ENCODE measurements around the gene FGF9.

Gene FGF9

DNA sequence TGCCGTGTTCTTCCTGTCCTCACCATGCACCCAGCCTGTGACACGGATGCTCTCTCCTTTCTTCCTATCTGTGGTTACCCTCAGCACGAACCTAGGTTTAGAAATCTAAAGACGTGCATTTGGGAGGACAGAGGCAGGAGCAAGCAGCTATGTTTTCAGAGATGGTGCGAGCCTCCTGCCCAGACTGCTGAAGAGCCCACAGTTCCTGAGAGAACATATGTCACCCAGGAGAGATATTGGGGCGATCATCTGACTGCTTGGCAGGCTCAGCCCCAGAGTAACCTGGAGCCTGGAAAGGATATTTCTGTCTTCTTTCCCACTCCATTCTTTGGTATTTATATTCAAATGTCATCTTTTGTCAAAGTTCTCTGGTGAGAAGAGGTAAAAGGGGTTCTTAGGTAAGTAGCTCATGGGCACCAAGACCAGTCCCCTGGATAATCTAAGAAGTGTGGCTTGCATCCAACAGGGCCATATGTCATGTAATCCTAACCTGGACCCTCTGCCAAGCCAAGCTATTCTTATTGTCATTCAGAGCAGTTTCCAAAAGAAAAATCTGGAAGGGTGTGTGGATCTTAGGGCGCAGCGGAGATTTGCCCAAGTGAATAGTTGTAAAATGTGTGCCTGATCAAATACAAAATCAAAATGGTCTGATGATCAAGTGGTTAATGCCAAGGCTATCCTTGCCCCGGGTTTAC, 59.5 kb downstream of the FGF9 start:
- no peak overlapping the region for H3K4me3 Mint-ChIP-seq
- peaks cover 17% of the 10 kb centered on the region for H3K36me3 Mint-ChIP-seq
- no peak for ATAC-seq
- no peak overlapping the region for H3K27ac Mint-ChIP-seq
- peaks cover 4% of the 10 kb centered on the region for H3K9me3 Mint-ChIP-seq
- H3K4me1 Mint-ChIP-seq, result peaks cover 6% of the 10 kb centered on the region
- DNase-seq (ENCODE audit: low spot score in 2 of 2), result no peak

DNA sequence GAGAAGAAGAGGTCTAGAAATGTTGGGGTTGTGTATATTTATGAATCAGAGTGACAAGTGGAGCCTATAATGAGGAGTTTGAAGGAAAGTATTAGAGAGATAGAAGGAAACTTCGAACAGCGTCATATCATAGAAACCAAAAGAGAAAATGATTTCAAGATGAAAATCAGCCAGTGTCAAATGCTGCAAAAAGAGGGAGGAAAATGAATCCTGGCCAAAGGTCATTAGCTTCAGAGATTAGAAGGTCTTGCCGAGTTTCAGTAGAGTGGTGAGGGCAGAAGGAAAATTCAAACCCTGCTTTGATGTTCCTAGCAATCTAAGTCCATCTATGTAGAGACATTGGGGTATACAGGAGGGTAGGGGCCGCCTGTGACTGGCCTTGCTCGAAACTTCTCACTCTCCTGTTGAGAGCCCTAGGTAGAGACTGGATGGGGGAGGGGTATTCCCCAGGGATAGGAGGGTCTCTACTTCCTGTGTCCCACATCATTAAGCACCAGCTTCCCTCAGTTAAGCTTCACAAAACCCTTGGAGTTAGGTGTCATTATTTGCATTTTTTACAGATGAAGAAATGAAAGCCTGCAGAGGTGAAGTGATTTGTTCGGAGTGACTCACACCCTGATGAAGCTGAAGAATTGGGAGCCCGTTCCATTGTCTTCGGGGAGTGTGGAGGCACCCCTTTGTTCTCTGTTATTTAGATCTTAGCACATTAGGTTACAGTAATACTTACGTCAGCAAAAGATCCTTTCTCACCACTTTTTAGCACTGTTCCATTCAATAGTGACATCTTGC, 62.8 kb downstream of the FGF9 start:
- DNase-seq (ENCODE audit: low spot score in 2 of 2) (peak in 1 of 2 donors; percentile 20), ATAC-seq (no peak)
- Mint-ChIP-seq H3K27ac (no peak overlapping the region), H3K36me3 (no peaks in the 10 kb centered on the region), H3K9me3 (no peaks in the 10 kb centered on the region), H3K4me1 (no peaks in the 10 kb centered on the region), H3K4me3 (no peak overlapping the region)

DNA sequence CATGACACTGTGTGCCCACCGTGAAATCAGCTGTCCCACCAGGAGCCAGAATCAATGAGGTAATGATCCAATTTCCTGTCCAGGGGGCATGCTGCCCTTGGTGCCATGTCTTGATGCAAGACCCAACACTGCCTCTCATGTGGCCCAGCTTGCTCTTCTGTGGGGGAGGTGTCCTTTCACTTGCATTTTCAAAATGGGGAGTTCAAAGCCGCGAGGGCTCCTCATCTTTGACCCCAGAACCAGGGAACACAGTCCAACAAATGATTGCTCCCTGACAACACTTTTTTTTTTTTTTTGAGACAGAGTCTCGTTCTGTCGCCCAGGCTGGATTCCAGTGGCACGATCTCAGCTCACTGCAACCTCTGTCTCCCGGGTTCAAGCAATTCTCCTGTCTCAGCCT, 64.1 kb downstream of the FGF9 start:
- ATAC-seq, result no peak
- peak in 1 of 2 donors; percentile 13 for DNase-seq (ENCODE audit: low spot score in 2 of 2)
- H3K4me1 Mint-ChIP-seq, result no peaks in the 10 kb centered on the region
- no peaks in the 10 kb centered on the region for H3K9me3 Mint-ChIP-seq
- H3K36me3 Mint-ChIP-seq, result no peaks in the 10 kb centered on the region
- no peak overlapping the region for H3K27ac Mint-ChIP-seq
- no peak overlapping the region for H3K4me3 Mint-ChIP-seq

DNA sequence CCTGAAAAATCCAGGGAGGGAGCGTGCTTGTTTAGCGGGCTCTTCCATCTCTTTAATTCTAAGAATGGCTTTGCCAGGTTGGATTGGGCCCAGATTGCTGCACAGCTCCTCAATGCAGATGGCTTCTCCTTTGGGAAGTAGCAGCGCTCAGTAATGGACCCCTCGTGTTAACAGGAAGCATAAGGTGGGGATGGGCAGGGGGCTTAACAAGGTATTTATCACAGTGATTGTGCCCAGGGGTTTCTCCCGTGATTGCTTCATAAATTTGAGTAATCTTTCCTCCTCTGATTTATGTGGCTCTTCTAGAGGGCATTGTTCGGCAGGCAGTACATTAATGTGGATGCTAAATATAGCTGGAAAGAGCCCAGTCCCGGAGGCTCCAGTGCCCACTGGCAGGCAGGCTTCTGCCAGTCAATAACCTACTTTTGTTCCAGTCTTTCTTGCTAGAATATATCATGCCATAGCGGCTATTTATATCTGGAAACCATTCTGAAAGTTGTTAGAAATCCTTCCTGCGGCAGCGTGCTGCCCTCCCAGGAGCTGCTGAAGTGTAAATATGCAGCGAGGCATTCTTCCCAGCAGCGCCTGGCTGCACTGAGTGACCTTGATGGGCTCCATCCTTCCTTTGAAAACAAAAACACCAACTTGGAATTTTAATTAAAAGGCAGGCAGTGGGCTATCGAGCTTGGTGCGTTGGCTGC, 65.0 kb downstream of the FGF9 start:
- no peaks in the 10 kb centered on the region for H3K36me3 Mint-ChIP-seq
- no peak overlapping the region for H3K4me3 Mint-ChIP-seq
- DNase-seq (ENCODE audit: low spot score in 2 of 2), result peak in 1 of 2 donors; percentile 10
- H3K27ac Mint-ChIP-seq, result no peak overlapping the region
- ATAC-seq, result no peak
- no peaks in the 10 kb centered on the region for H3K9me3 Mint-ChIP-seq
- no peaks in the 10 kb centered on the region for H3K4me1 Mint-ChIP-seq

DNA sequence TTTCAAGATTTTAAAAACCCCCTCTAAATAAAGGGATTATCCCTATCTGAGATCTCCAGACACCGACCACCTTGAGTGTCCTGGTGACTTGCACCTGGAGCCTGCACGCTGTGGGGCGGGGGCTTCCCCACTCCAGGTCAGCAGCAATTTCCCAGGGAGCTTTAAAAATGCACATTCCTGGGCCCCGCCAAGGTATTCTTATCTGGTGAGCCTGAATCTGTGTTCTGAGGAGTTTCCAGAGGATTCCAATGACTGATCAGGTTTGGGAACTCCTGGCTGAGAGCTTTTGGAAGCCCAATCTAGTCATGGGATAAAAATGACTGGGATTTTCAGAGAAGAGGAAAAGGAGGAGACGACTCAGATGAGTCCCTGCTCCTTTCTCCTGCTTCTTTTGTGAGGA, 66.1 kb downstream of the FGF9 start:
- H3K4me1 Mint-ChIP-seq, result no peaks in the 10 kb centered on the region
- DNase-seq (ENCODE audit: low spot score in 2 of 2) (no peak), ATAC-seq (no peak)
- no peaks in the 10 kb centered on the region for H3K9me3 Mint-ChIP-seq
- H3K27ac Mint-ChIP-seq, result no peak overlapping the region
- H3K36me3 Mint-ChIP-seq, result no peaks in the 10 kb centered on the region
- H3K4me3 Mint-ChIP-seq, result no peak overlapping the region

DNA sequence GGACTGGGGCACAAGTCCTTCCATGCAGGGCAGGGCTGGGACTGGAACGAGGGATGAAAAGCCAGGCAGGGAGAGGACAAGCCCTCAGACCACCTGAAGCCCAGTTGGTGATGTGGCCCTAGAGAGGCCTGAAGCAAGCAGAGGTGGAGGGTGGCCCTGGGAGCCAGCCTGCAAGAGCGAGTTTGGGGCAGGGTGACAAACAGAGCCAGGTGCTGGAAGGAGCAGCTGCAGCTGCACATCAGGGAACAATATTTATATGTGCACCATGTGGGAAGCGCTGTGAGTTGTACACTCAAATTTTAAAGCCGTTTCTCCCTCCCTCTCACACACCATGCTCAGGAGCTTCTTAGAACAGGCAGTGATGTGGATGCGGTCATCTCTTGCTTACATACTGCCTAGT, 67.8 kb downstream of the FGF9 start:
- H3K9me3 Mint-ChIP-seq, result no peaks in the 10 kb centered on the region
- H3K36me3 Mint-ChIP-seq, result no peaks in the 10 kb centered on the region
- no peak overlapping the region for H3K27ac Mint-ChIP-seq
- ATAC-seq, result no peak
- no peak overlapping the region for H3K4me3 Mint-ChIP-seq
- DNase-seq (ENCODE audit: low spot score in 2 of 2), result no peak
- H3K4me1 Mint-ChIP-seq, result no peaks in the 10 kb centered on the region

DNA sequence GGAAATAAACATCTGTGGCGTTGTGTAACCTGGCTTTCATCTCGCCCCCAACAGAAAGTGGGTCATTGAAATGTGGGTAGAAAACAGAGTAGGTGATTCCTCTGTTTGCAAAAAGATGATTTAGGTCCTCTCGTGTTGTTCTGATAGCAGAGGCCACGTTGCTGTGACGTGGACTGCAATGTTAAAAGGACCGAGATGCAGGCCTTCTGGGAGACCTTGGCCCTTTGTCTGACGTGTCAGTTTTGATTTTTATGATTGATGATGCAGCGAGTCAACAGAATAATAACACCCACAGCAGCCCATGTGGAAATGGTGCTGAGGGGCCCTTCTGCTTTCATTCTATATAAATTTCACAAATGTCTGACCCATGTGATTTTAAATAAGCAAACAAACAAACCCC, 68.9 kb downstream of the FGF9 start:
- no peaks in the 10 kb centered on the region for H3K4me1 Mint-ChIP-seq
- no peak for DNase-seq (ENCODE audit: low spot score in 2 of 2)
- H3K36me3 Mint-ChIP-seq, result no peaks in the 10 kb centered on the region
- H3K27ac Mint-ChIP-seq, result no peak overlapping the region
- ATAC-seq, result no peak
- H3K4me3 Mint-ChIP-seq, result no peak overlapping the region
- no peaks in the 10 kb centered on the region for H3K9me3 Mint-ChIP-seq

DNA sequence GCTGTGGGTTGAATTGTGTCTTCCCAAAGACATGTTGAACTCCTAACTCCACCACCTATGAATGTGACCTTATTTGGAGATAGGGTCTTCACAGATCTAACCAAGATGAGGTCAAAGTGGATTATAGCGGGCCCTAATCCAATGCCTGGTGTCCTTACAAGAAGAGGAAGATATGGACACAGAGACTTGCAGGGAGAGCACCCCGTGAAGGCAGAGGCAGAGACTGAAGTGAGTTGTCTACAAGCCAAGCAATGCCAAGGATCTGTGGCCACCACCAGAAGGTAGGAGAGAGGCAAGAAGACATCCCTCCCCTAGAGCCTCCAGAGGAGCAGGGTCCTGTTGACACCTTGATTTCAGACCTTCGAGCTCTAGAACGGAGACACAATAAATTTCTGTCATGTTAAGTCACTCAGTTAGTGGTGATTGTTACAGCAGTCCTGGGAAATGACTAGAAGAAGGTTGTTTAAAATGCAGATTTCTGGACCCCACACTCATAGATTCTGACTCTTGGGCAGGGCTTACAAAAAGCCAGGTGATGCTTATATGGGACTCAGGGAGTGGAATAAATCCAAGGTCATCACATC, 70.6 kb downstream of the FGF9 start:
- Mint-ChIP-seq H3K36me3 (no peaks in the 10 kb centered on the region), H3K4me3 (no peak overlapping the region), H3K27ac (no peak overlapping the region), H3K4me1 (no peaks in the 10 kb centered on the region), H3K9me3 (no peaks in the 10 kb centered on the region)
- DNase-seq (ENCODE audit: low spot score in 2 of 2), result no peak
- ATAC-seq, result no peak

DNA sequence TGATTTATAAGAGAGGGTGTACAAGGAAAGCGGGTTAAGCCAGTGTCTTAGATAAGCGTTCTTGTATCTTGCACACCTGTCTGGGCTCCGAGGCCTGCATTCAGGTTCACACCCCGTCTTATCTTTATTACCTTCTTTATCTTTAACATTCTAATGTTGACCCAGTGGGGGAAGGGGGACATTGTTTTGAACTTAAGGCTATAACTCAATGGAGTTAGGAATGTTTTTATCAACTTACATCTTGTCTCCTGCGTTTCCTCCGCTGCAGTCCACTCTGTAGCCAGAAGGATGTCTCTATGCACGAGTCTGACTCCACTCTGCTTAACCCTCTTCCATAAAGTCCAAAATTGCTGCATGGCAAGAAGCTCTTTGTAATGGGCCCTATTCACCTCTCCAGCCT, 71.2 kb downstream of the FGF9 start:
- H3K4me1 Mint-ChIP-seq, result no peaks in the 10 kb centered on the region
- no peak overlapping the region for H3K4me3 Mint-ChIP-seq
- no peak for ATAC-seq
- no peaks in the 10 kb centered on the region for H3K9me3 Mint-ChIP-seq
- H3K36me3 Mint-ChIP-seq, result no peaks in the 10 kb centered on the region
- DNase-seq (ENCODE audit: low spot score in 2 of 2), result no peak
- no peak overlapping the region for H3K27ac Mint-ChIP-seq

DNA sequence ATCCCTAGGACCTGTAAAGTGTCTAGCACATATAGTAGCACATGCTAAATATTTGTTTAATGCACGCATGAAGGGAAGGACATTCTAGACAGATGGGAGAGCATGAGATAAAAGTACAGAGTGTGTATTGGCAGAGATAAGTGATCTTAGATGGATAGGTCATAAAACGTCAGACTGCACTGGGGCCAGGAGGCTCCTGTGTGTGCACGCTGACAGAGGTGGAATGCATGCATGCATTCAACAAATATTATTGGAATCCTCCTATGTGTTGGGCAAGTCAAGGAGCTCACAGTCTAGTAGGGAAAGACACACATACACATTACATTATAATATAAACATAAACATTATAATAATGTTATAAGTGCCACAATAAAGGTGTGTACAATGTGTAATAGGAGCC, 73.3 kb downstream of the FGF9 start:
- Mint-ChIP-seq H3K4me3 (no peak overlapping the region), H3K4me1 (no peaks in the 10 kb centered on the region), H3K27ac (no peak overlapping the region), H3K36me3 (no peaks in the 10 kb centered on the region), H3K9me3 (no peaks in the 10 kb centered on the region)
- no peak for ATAC-seq
- DNase-seq (ENCODE audit: low spot score in 2 of 2), result no peak

DNA sequence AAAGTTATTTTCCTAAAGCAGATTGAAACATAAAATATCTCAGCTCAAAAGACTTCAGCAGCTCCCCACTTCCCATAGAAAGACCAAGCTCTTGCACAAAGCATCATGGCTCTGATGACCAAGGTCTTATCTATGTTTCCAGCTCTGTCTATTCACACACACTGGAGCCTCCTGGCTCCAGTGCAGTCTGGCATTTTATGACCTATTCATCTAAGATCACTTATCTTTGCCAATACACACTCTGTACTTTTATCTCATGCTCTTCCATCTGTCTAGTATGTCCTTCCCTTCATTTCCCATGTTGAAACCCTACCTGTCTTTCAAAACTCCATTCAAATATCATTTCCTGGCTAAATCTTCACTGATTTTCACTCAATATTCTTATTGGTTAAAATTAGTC, 74.4 kb downstream of the FGF9 start:
- Mint-ChIP-seq H3K9me3 (peaks cover 3% of the 10 kb centered on the region), H3K4me3 (no peak overlapping the region), H3K27ac (no peak overlapping the region), H3K36me3 (no peaks in the 10 kb centered on the region), H3K4me1 (no peaks in the 10 kb centered on the region)
- ATAC-seq (no peak), DNase-seq (ENCODE audit: low spot score in 2 of 2) (no peak)

DNA sequence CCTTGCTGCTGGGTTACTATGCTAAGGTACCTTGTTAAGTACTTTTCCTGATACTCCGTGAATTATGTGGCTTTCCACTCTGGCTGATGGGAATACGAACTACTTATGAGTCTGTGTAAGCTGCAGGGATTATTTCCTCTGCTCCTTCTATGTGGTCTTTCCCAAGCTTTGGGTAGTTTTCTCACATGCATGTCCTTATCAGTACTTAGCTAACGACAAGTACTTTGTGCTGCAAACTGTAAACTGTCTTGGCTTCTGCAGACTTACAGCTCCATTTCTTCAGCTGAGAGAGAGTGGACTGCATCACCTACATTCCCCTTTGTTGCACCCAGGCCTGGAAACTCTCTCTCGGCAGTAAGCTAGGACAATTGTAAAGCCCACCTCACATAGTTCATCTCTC, 76.6 kb downstream of the FGF9 start:
- Mint-ChIP-seq H3K36me3 (no peaks in the 10 kb centered on the region), H3K27ac (no peak overlapping the region), H3K9me3 (peaks cover 3% of the 10 kb centered on the region), H3K4me3 (no peak overlapping the region), H3K4me1 (no peaks in the 10 kb centered on the region)
- DNase-seq (ENCODE audit: low spot score in 2 of 2) (no peak), ATAC-seq (no peak)

DNA sequence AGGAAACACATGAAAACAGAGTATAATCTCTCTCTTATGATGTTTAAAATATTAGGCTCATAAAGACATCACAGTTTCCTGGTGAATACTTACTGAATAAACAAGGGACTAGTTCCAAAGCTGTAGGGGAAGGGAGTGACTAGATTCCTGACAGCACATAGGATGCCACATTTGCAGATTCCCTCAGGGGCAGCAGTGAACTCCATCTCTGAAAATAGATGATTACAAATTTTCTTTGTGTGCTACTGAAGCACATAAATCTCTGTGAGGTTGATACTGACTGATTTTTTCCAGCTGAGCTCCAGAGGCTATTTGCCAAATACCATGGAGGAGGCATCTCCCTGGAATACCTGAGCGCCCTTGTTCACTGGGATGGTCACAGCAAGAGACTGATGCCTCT, 77.3 kb downstream of the FGF9 start:
- no peak for DNase-seq (ENCODE audit: low spot score in 2 of 2)
- Mint-ChIP-seq H3K9me3 (peaks cover 3% of the 10 kb centered on the region), H3K4me1 (no peaks in the 10 kb centered on the region), H3K36me3 (no peaks in the 10 kb centered on the region), H3K4me3 (no peak overlapping the region), H3K27ac (no peak overlapping the region)
- no peak for ATAC-seq

DNA sequence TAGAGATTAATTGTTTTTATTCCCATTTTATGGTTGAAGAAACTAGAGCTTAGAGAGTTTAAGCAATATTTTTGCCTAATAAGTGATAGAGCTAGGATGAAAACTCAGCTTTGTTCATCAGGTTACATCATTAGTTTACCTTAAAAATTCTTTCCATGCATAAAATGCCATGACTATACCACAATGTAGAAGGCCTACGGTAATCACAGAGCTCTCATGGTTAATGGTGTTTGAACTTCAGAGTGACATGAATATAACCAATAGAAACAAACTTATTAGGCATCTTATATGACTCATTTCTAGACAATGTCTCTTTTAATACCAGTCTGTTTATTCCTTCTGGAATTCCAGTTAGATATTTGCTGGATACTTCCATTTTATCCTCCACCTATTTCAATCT, 78.5 kb downstream of the FGF9 start:
- Mint-ChIP-seq H3K4me1 (no peaks in the 10 kb centered on the region), H3K27ac (no peak overlapping the region), H3K36me3 (no peaks in the 10 kb centered on the region), H3K4me3 (no peak overlapping the region), H3K9me3 (peaks cover 3% of the 10 kb centered on the region)
- DNase-seq (ENCODE audit: low spot score in 2 of 2) (no peak), ATAC-seq (no peak)

DNA sequence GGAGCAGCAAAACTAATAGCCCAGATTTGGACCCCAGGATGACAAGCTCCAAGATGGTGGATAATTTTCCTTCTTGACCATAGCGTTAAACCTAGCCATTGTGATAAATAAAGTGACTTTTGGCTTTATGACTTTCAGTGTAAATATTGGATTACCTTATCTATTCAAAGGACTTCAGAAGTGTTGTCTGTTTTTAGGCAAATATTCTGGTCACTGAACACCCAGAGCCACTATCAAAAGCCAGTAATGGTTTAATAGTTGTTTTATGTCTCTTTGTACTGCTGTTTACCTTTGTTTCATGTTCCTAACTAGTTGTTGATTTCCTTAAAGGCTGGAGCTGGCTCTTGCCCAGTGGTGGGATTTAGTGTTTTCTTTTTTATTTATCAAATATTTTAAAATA, 81.6 kb downstream of the FGF9 start:
- no peaks in the 10 kb centered on the region for H3K4me1 Mint-ChIP-seq
- H3K36me3 Mint-ChIP-seq, result no peaks in the 10 kb centered on the region
- DNase-seq (ENCODE audit: low spot score in 2 of 2) (no peak), ATAC-seq (no peak)
- H3K9me3 Mint-ChIP-seq, result peaks cover 3% of the 10 kb centered on the region
- no peak overlapping the region for H3K4me3 Mint-ChIP-seq
- no peak overlapping the region for H3K27ac Mint-ChIP-seq

Data from stimulated activated effector memory CD8-positive, alpha-beta T cell treated with anti-CD3 and anti-CD28 coated beads, Interleukin-12 subunit alpha, Interleukin-12 subunit beta, amount 100 ng/mL, for 72 hours (primary cell).